Measurements from ENCODE around the gene ATG12. TPM values are rescaled to one million over a fixed set of nuclear protein-coding genes. Genes with fewer than 3 reads are reported as not detected.

ATG12 gene
- polyA plus RNA-seq, 1 donor from 2014 or later = 141 TPM

GRCh38 chr5:115787426-115787825 lies 53.9 kb downstream of the ATG12 start:
- no peak for TF ChIP-seq EZH2 (IDR thresholded peaks at IDR 0.05; ENCODE audit: borderline replicate concordance, insufficient read depth, low read length, poor library complexity, severe bottlenecking)
- no peak for TF ChIP-seq MXI1 (conservative IDR thresholded peaks at IDR 0.05; ENCODE audit: poor library complexity, severe bottlenecking)
- TF ChIP-seq TAF1 (IDR thresholded peaks at IDR 0.05; ENCODE audit: low read depth) = no peak
- TF ChIP-seq POLR2AphosphoS5 (IDR thresholded peaks at IDR 0.05) = no peak
- TF ChIP-seq, protein P1, sequence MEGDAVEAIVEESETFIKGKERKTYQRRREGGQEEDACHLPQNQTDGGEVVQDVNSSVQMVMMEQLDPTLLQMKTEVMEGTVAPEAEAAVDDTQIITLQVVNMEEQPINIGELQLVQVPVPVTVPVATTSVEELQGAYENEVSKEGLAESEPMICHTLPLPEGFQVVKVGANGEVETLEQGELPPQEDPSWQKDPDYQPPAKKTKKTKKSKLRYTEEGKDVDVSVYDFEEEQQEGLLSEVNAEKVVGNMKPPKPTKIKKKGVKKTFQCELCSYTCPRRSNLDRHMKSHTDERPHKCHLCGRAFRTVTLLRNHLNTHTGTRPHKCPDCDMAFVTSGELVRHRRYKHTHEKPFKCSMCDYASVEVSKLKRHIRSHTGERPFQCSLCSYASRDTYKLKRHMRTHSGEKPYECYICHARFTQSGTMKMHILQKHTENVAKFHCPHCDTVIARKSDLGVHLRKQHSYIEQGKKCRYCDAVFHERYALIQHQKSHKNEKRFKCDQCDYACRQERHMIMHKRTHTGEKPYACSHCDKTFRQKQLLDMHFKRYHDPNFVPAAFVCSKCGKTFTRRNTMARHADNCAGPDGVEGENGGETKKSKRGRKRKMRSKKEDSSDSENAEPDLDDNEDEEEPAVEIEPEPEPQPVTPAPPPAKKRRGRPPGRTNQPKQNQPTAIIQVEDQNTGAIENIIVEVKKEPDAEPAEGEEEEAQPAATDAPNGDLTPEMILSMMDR (IDR thresholded peaks at IDR 0.05; ENCODE audit: poor library complexity, severe bottlenecking) = no peak
- no peak for TF ChIP-seq REST (IDR thresholded peaks at IDR 0.05; ENCODE audit: borderline replicate concordance)
- no peak for TF ChIP-seq EP300 (conservative IDR thresholded peaks at IDR 0.05; ENCODE audit: poor library complexity, severe bottlenecking)
- no peak for TF ChIP-seq SMC3 (conservative IDR thresholded peaks at IDR 0.05; ENCODE audit: poor library complexity)
- no peak for TF ChIP-seq RAD21 (conservative IDR thresholded peaks at IDR 0.05)
- Histone ChIP-seq H3F3A (ENCODE audit: insufficient read depth, low read length, poor library complexity, severe bottlenecking) (no peaks in the 10 kb centered on the region), H2AFZ (ENCODE audit: low read depth, low read length) (no peak overlapping the region), H3K9ac (ENCODE audit: low read length) (no peak overlapping the region), H3K9me3 (ENCODE audit: low read length) (no peaks in the 10 kb centered on the region), H3K4me2 (ENCODE audit: low read length) (no peak overlapping the region), H3K9me2 (ENCODE audit: insufficient read depth, low read length) (no peaks in the 10 kb centered on the region), H4K20me1 (ENCODE audit: insufficient read depth) (no peaks in the 10 kb centered on the region), H3K4me3 (ENCODE audit: low read length) (no peak overlapping the region), H3K27me3 (ENCODE audit: insufficient read depth, low read depth, low read length) (no peaks in the 10 kb centered on the region), H3K79me2 (replicated peaks; ENCODE audit: insufficient read depth, low read length) (no peaks in the 10 kb centered on the region), H3K36me3 (ENCODE audit: insufficient read depth, low read length) (no peaks in the 10 kb centered on the region), H3K27ac (ENCODE audit: low read length) (no peak overlapping the region)

- no peaks in the 10 kb centered on the region for H3K36me3 ChIP-seq (ENCODE audit: insufficient read depth, low read length)
- no peaks in the 10 kb centered on the region for H3K9me3 ChIP-seq (ENCODE audit: low read length)
- H3K4me3 ChIP-seq (ENCODE audit: low read length) = no peak overlapping the region
- H3F3A ChIP-seq (ENCODE audit: insufficient read depth, low read length, poor library complexity, severe bottlenecking) = no peaks in the 10 kb centered on the region
- H3K9ac ChIP-seq (ENCODE audit: low read length) = no peak overlapping the region
- no peaks in the 10 kb centered on the region for H3K27me3 ChIP-seq (ENCODE audit: insufficient read depth, low read depth, low read length)
- TF ChIP-seq SMC3 (conservative IDR thresholded peaks at IDR 0.05; ENCODE audit: poor library complexity) (no peak), REST (IDR thresholded peaks at IDR 0.05; ENCODE audit: borderline replicate concordance) (no peak), TAF1 (IDR thresholded peaks at IDR 0.05; ENCODE audit: low read depth) (no peak), EP300 (conservative IDR thresholded peaks at IDR 0.05; ENCODE audit: poor library complexity, severe bottlenecking) (no peak), MXI1 (conservative IDR thresholded peaks at IDR 0.05; ENCODE audit: poor library complexity, severe bottlenecking) (no peak), EZH2 (IDR thresholded peaks at IDR 0.05; ENCODE audit: borderline replicate concordance, insufficient read depth, low read length, poor library complexity, severe bottlenecking) (no peak), POLR2AphosphoS5 (IDR thresholded peaks at IDR 0.05) (no peak), RAD21 (conservative IDR thresholded peaks at IDR 0.05) (no peak)
- TF ChIP-seq, protein P1 (IDR thresholded peaks at IDR 0.05; ENCODE audit: poor library complexity, severe bottlenecking) = no peak
- H3K27ac ChIP-seq (ENCODE audit: low read length) = no peak overlapping the region
- no peaks in the 10 kb centered on the region for H3K9me2 ChIP-seq (ENCODE audit: insufficient read depth, low read length)
- no peaks in the 10 kb centered on the region for H3K79me2 ChIP-seq (replicated peaks; ENCODE audit: insufficient read depth, low read length)
- H4K20me1 ChIP-seq (ENCODE audit: insufficient read depth) = no peaks in the 10 kb centered on the region
- H2AFZ ChIP-seq (ENCODE audit: low read depth, low read length) = no peak overlapping the region
- no peak overlapping the region for H3K4me2 ChIP-seq (ENCODE audit: low read length)
These were observed 55.8 kb downstream of the ATG12 start for GRCh38 chr5:115785381-115786065.

Data from neural cell (in vitro differentiated cells).